DMS79 treated with DMSO at 0.1 percent for 48 hours (cell line): ENCODE data around the gene NR2F1-AS1.
"Not testable (repeated sequence)": the region's sequence is repeated elsewhere in the genome, so short reads cannot be mapped to it uniquely, and the experiment has no call there.

Experiments
- DNase-seq: peaks from one replicate; lab custom pipeline; 2025; lab: John Stamatoyannopoulos, UW

NR2F1-AS1 gene

DNA sequence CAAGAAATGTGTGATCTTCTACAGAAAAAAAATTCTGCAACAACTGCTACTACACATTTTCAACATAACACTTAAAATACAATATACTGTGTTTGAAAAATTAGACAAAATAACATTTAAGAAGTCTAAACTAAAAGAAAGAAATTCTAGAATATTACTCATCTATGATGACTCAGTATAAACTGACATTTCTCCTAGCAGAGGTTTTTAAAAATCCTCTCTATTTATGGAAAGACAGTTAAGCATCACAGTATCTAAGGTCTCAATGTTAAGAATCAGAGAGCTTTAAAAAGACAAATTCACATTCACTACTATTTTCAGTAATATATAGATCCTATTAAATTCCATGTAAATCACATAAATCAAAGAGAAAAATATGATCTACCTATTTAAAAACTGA, 61.3 kb downstream of the NR2F1-AS1 start:
- no peak for DNase-seq

DNA sequence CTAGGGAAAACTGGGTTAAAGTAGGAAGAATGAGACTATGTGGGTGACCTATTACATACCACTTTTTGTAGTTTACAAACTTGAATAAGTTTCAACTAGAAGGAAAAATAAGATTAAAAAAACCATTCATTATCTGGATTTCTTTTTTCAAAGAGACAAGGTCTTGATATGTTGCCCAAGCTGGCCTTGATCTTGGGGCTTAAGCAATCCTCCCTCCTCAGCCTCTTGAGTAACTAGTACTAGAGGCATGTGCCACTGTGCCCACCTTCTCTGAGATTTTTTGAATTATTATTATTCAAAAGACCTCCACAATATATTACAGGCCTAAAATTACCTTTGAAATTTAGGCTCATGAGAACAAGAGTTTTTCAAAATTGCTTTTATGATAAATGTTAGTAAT, 63.2 kb downstream of the NR2F1-AS1 start:
- DNase-seq = no peak

GRCh38 chr5:93513298-93513697, 67.7 kb downstream of the NR2F1-AS1 start:
- no peak for DNase-seq

DNA sequence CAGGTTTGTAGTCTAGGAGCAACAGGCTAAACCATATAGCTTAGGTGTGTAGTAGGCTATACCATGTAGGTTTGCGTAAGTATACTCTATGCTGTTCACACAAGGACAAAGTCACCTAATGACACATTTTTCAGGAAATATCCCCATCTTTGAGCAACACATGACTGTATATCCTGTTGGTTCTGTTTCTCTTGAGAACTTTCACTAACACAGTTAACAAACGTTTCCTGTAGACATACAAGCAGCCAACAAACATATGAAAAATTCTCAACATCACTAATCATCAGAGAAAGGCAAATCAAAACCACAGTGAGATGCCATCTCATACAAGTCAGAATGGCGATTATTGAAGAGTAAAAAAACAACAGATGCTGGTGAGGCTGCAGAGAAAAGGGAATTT, 68.2 kb downstream of the NR2F1-AS1 start:
- no peak for DNase-seq

GRCh38 chr5:93511445-93511844, 69.6 kb downstream of the NR2F1-AS1 start:
- DNase-seq = no peak

DNA sequence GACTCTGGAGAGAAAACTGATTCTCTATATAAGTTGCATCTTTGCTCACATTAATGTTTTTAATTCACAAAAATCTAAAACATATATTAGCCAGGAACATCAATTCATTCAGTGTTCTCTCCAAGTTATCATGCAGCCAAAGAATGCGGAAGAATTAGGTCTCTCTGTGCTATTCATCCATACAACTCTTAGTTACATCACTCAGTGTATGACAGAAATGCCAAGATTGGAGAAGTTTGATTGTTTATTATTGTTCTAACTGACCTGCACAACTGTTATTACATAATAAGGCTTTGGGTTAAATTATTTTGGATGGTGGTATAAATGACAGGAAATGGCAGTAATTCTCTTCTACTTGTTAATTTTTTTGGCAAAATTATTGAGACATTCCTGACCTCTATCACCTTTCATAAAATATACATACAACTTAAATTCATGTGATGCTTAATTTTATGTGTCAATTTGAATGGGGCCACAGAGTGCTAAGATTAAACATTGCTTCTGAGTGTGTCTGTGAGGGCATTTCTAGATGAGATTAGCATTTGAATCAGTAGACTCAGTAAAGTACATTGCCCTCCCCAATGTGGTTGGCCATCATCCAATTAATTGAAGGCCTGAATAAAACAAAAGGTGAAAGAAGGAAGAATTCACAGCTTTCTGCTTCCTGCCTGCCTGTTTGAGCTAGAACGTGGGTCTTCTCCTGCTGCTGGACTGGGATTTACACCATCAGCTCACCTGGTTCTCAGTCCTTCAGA, 70.2 kb downstream of the NR2F1-AS1 start:
- DNase-seq = no peak

DNA sequence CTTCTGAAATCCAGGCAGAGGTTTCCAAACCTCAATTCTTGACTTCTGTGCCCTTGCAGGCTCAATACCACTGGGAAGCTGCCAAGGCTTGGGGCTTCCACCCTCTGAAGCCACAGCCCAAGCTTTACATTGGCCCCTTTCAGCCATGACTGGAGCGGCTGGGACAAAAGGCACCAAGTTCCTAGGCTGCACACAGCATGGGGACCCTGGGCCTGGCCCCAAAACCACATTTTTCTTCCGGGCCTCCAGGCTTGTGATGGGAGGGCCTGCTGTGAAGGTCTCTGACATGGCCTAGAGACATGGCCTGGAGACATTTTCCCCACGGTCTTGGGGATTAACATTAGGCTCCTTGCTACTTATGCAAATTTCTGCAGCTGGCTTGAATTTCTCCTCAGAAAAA, 75.5 kb downstream of the NR2F1-AS1 start:
- DNase-seq = not testable (repeated sequence)

- no peak for DNase-seq
These were observed 77.4 kb downstream of the NR2F1-AS1 start for GRCh38 chr5:93503598-93504067.

DNA sequence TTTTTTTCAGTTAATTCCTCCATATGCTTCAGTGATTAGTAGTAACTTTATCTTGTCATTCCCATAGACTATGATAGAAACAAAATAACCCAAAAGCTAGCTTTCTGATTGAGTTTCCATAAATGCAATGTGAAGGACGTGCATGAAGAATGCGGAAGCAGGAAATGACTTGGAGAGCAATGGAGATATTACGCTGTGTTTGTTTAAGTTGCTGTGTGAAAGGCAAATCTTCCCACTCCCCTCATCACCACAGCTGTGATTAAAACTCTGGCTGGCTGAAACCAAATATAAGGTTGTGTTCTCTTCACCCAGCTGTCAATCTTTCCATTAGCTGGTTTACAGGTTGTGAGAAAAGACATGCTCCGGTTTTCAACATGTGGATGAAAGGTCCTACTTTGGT, 83.9 kb downstream of the NR2F1-AS1 start:
- no peak for DNase-seq

DNA sequence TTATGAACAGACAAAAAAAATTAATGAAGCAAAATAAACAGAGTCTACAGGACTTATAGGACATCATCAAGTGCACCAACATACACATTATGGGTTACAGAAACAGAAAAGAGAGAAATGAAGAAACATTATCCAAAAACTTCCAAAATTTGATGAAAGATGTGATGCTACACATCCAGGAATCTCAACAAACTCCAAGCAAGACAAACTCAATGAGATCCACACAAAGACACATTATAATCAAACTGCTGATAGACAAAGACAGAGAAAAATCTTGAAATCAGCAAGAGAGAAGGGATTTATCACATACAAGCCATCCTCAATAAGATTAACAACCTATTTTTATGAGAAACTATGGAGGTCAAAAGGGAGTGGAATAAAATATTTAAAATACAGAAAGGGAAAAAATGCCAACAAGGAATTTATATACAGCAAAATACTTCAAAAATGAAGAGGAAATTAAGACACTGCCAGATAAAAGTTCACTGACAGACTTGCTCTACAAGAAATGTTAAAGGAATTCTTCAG, 101.0 kb downstream of the NR2F1-AS1 start:
- DNase-seq = no peak

DNA sequence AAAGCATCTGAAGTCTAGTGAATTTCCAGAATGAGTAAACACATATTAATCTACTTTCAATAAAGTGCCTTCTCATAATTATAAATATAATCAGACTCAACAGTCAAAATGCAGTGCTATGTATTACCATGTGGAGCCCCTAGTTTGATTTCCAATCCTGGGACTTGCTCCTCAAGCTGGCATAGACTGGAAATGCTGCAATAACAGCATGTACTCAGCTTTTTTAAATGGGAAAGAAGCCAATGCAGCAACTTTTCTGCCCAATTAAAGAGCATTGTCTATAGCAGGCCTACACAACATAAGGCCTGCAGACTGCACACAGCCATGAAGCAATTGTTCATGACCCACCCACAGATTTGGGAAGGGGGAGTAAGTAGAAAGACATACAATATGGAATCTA, 103.2 kb downstream of the NR2F1-AS1 start:
- DNase-seq = no peak

GRCh38 chr5:93476251-93476742, 104.7 kb downstream of the NR2F1-AS1 start:
- DNase-seq = no peak

DNA sequence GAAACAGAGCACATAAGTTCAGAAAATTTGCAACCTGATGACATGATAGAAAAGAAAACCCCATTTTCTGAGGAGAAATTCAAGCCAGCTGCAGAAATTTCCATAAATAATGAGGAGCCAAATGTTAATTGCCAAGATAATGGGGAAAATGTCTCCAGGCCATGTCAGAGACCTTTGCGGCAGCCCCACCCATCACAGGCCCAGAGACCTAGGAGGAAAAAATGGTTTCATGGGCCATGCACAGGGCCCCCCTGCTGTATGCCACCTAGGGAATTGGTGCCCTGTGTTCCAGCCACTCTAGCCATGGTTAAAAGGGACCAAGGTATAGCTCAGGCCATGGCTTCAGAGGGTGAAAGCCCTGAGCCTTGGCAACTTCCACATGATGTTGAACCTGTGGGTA, 118.1 kb downstream of the NR2F1-AS1 start:
- no peak for DNase-seq

DNA sequence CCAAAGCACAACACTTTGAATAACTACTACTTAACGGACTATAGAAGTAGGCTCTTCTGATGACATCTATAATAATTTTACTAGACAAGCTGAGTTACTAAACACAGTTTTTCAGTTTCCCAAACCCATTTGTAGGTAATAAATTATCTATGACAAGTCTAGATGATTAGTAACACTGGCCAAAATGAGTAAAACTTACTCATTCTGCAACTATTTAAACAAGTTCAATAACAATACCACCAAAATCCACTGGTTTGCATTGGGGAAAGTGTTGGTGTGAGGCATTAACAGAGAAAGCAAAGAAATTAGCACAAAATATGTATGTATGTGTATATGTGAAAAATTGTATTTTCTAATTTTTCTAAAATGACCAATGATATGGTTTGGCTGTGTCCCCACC, 119.3 kb downstream of the NR2F1-AS1 start:
- no peak for DNase-seq

DNA sequence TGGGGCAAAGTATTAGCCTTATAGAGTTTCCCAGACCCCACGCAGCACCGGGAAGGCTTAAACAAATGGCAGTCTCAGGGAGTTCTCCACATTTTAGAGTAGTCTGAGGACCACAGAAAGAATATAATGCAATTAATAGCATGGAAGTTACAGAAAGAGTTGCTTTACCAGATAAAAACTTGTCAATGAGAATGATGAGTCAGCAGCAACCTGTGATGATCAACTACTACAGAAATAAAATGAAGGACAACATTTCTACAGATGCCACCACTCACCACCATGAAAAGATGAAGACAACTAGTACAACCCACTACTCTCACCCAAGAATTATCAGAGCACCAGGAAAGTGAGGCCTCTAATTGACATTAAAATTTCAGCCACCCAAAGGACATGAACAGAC, 120.7 kb downstream of the NR2F1-AS1 start:
- DNase-seq = no peak

- DNase-seq = not testable (repeated sequence)
These were observed 124.2 kb downstream of the NR2F1-AS1 start for GRCh38 chr5:93456796-93457195.

- DNase-seq = no peak
These were observed 126.1 kb downstream of the NR2F1-AS1 start for GRCh38 chr5:93454896-93455295.

GRCh38 chr5:93452255-93452654, 128.8 kb downstream of the NR2F1-AS1 start:
- no peak for DNase-seq

DNA sequence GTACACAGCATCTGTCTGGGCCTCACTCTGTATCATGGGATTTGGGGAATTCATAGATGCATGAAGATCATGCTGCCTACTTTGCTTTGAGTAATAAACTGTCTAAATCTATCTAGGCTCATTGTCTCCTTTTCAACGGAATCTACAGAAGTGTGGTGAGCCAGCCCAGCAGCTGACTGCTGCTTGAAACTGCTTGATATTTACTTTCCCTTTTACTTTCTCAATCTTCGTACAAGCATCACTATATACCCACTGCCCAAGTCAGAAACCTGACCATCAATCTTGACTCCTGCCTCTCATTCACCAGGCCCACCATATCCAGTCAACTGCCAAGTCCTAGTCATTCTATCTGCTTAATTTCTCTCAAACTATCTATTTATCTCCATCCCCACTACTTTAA, 142.9 kb downstream of the NR2F1-AS1 start:
- no peak for DNase-seq

GRCh38 chr5:93436083-93436482, 144.9 kb downstream of the NR2F1-AS1 start:
- no peak for DNase-seq

GRCh38 chr5:93433422-93433821, 147.6 kb downstream of the NR2F1-AS1 start:
- DNase-seq = no peak

DNA sequence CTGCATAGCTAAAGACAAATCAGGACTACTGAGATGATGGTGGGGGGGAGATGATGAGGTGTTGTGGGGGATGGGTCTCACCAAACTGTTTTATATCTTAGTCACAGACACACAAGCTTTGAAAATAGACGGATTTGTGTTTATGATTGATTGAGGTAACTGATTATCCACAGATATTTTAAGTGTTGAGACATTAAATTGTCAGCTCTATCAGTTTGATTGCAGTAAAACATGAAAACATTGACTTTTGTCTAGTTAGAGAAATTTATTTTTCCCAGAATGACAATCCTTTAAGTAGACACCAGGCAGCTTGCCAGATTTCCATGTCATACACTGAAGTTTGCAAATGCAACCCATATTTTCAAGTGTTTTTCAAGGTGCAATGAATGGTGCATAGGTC, 149.8 kb downstream of the NR2F1-AS1 start:
- no peak for DNase-seq

- DNase-seq = no peak
These were observed 150.3 kb downstream of the NR2F1-AS1 start for GRCh38 chr5:93430673-93431199.
